ENCODE data around the gene ATF7. TPM values are rescaled to one million over a fixed set of nuclear protein-coding genes. Genes with fewer than 3 reads are reported as not detected.

Gene ATF7
- total RNA-seq, 1 experiment from 2014 or later, result 44.3 TPM

DNA sequence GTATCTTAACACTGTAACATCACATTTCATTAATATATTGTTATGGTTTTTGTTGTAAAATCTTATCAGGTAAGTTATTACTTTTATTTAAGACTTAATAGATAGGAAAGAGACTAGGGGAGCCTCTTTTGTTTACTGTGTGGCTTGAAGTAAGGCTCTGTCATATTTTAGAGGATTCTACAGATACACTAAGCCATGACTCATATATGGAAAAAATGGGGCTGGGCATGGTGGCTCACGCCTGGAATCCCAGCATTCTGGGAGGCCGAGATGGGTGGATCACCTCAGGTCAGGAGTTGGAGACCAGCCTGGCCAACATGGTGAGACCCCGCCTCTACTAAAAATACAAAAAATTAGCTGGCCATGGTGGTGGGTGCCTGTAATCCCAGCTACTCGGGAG, 95.3 kb downstream of the ATF7 start:
- Histone ChIP-seq H3K27ac (ENCODE audit: low read depth, low read length, poor library complexity, severe bottlenecking) (no peak overlapping the region), H3K27me3 (replicated peaks; ENCODE audit: insufficient read depth, low read depth, low read length, poor library complexity) (no peaks in the 10 kb centered on the region), H3K4me3 (ENCODE audit: low read depth, low read length, poor library complexity, severe bottlenecking) (no peak overlapping the region), H3K9me3 (ENCODE audit: low read depth, low read length, poor library complexity, severe bottlenecking) (no peaks in the 10 kb centered on the region), H3K4me1 (ENCODE audit: insufficient read depth, low read length, poor library complexity, severe bottlenecking) (no peaks in the 10 kb centered on the region), H3K36me3 (ENCODE audit: insufficient read depth, low read length, poor library complexity, severe bottlenecking) (peaks cover 43% of the 10 kb centered on the region)
- BruUV-seq (replicated peaks), result no TSS peak
- ChIA-PET POLR2A (ENCODE audit: low non-redundant PET) (no interaction called here), CTCF (no interaction called here)
- intact Hi-C loops (cut with micrococcal nuclease; ENCODE audit: unreplicated experiment), result no loop called here
- DNase-seq (ENCODE audit: low spot score), result no peak
- TF ChIP-seq, protein P1, sequence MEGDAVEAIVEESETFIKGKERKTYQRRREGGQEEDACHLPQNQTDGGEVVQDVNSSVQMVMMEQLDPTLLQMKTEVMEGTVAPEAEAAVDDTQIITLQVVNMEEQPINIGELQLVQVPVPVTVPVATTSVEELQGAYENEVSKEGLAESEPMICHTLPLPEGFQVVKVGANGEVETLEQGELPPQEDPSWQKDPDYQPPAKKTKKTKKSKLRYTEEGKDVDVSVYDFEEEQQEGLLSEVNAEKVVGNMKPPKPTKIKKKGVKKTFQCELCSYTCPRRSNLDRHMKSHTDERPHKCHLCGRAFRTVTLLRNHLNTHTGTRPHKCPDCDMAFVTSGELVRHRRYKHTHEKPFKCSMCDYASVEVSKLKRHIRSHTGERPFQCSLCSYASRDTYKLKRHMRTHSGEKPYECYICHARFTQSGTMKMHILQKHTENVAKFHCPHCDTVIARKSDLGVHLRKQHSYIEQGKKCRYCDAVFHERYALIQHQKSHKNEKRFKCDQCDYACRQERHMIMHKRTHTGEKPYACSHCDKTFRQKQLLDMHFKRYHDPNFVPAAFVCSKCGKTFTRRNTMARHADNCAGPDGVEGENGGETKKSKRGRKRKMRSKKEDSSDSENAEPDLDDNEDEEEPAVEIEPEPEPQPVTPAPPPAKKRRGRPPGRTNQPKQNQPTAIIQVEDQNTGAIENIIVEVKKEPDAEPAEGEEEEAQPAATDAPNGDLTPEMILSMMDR (conservative IDR thresholded peaks at IDR 0.05; ENCODE audit: low read depth, low read length), result no peak
- no peak for TF ChIP-seq EZH2 (IDR thresholded peaks at IDR 0.05; ENCODE audit: borderline replicate concordance, low read depth, low read length, poor library complexity, severe bottlenecking)

DNA sequence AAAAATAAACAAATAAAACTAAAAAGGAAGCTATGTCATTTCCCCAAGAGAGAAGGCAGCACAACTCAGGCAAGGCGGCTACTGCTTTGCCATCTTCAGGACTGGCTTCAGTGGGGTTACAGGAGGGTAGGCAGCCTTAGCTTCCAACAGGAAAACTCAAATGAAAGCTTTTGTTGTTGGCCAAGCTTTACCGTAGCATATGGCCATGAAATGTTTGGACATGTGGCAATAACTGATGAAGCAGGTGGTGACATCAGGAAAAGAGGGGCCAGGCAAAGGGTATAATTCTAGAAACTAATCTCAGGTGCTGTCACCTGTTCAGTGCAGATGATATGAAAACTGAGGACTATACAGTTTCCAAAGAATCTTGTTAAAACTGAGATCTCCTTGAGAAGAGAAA, 96.1 kb downstream of the ATF7 start:
- H3K4me1 ChIP-seq (ENCODE audit: insufficient read depth, low read length, poor library complexity, severe bottlenecking), result no peaks in the 10 kb centered on the region
- no peaks in the 10 kb centered on the region for H3K27me3 ChIP-seq (replicated peaks; ENCODE audit: insufficient read depth, low read depth, low read length, poor library complexity)
- DNase-seq (ENCODE audit: low spot score), result no peak
- H3K4me3 ChIP-seq (ENCODE audit: low read depth, low read length, poor library complexity, severe bottlenecking), result no peak overlapping the region
- no peak overlapping the region for H3K27ac ChIP-seq (ENCODE audit: low read depth, low read length, poor library complexity, severe bottlenecking)
- intact Hi-C loops (cut with micrococcal nuclease; ENCODE audit: unreplicated experiment), result no loop called here
- POLR2A ChIA-PET (ENCODE audit: low non-redundant PET), result no interaction called here
- TF ChIP-seq, protein P1 (conservative IDR thresholded peaks at IDR 0.05; ENCODE audit: low read depth, low read length), result no peak
- TF ChIP-seq EZH2 (IDR thresholded peaks at IDR 0.05; ENCODE audit: borderline replicate concordance, low read depth, low read length, poor library complexity, severe bottlenecking), result no peak
- BruUV-seq (replicated peaks), result no TSS peak
- H3K36me3 ChIP-seq (ENCODE audit: insufficient read depth, low read length, poor library complexity, severe bottlenecking), result peaks cover 43% of the 10 kb centered on the region
- CTCF ChIA-PET, result no interaction called here
- no peaks in the 10 kb centered on the region for H3K9me3 ChIP-seq (ENCODE audit: low read depth, low read length, poor library complexity, severe bottlenecking)

DNA sequence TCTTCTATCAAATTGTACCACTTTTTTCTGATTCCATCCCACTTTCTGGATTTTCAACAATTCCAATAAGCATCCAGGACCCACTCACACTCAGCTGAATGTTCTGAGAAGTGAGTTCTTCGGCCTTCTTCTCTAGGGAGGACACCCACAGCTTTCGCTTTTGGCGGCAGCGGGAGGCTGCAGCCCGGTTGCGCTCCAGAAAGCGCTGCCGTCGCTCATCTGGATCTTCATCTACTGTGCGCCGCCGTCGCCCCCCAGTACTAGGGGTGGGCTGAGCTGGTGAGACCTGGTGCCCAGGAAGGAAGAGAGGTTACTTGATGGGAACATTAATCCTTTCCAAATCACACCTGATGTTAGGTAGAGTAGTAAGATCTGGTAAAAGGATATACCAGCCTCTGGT, 101.7 kb downstream of the ATF7 start:
- Histone ChIP-seq H3K36me3 (ENCODE audit: insufficient read depth, low read length, poor library complexity, severe bottlenecking) (peaks cover 35% of the 10 kb centered on the region), H3K4me3 (ENCODE audit: low read depth, low read length, poor library complexity, severe bottlenecking) (no peak overlapping the region), H3K27me3 (replicated peaks; ENCODE audit: insufficient read depth, low read depth, low read length, poor library complexity) (no peaks in the 10 kb centered on the region), H3K9me3 (ENCODE audit: low read depth, low read length, poor library complexity, severe bottlenecking) (no peaks in the 10 kb centered on the region), H3K27ac (ENCODE audit: low read depth, low read length, poor library complexity, severe bottlenecking) (no peak overlapping the region), H3K4me1 (ENCODE audit: insufficient read depth, low read length, poor library complexity, severe bottlenecking) (no peaks in the 10 kb centered on the region)
- ChIA-PET POLR2A (ENCODE audit: low non-redundant PET) (no interaction called here), CTCF (no interaction called here)
- intact Hi-C loops (cut with micrococcal nuclease; ENCODE audit: unreplicated experiment), result no loop called here
- no peak for DNase-seq (ENCODE audit: low spot score)
- TF ChIP-seq EZH2 (IDR thresholded peaks at IDR 0.05; ENCODE audit: borderline replicate concordance, low read depth, low read length, poor library complexity, severe bottlenecking), result no peak
- TF ChIP-seq, protein P1 (conservative IDR thresholded peaks at IDR 0.05; ENCODE audit: low read depth, low read length), result no peak
- BruUV-seq (replicated peaks), result no TSS peak
